ENCODE results near the gene KCNT1. TPM values are rescaled to one million over a fixed set of nuclear protein-coding genes. Genes with fewer than 3 reads are reported as not detected.

KCNT1 gene
- polyA plus RNA-seq, 2 of the 4 experiments (the other 2 are of a cell fraction) = not detected

- ChIA-PET CTCF (interaction anchor here (1.8 kb wide), 1 partner anchor 12 kb away, joined by 4 read pairs; no protein-coding TSS in a partner anchor), POLR2A (no interaction called here)
- FAIRE-seq (no peak), ATAC-seq (no peak), DNase-seq (ENCODE audit: low read depth in 1 of 2, low spot score in 1 of 2) (no peak)
- Histone ChIP-seq H3K4me3 (no peak overlapping the region), H3K4me2 (no peak overlapping the region), H3K27ac (no peak overlapping the region), H3K9me3 (no peaks in the 10 kb centered on the region), H3K4me1 (no peaks in the 10 kb centered on the region)
- no peak for TF ChIP-seq CHD4 (IDR thresholded peaks at IDR 0.05; ENCODE audit: borderline replicate concordance)
- no peak for TF ChIP-seq ZFP36 (IDR thresholded peaks at IDR 0.05; ENCODE audit: borderline replicate concordance, partially characterized antibody)
- no peak for TF ChIP-seq MAFK (IDR thresholded peaks at IDR 0.05; ENCODE audit: partially characterized antibody)
- 65% methylated on average over 11 of the region's 11 CpGs for WGBS (ENCODE audit: missing lambda C conversion rate)
These were observed 14.1 kb downstream of the KCNT1 start for GRCh38 chr9:135716045-135716444.

GRCh38 chr9:135717410-135717809, 15.4 kb downstream of the KCNT1 start:
- 22% methylated on average over 12 of the region's 13 CpGs for WGBS (ENCODE audit: missing lambda C conversion rate)
- no peaks in the 10 kb centered on the region for H3K4me1 ChIP-seq
- DNase-seq (ENCODE audit: low read depth in 1 of 2, low spot score in 1 of 2) = no peak
- CTCF ChIA-PET = interaction anchor here (1.8 kb wide), 1 partner anchor 14 kb away, joined by 4 read pairs; no protein-coding TSS in a partner anchor
- H3K9me3 ChIP-seq = no peaks in the 10 kb centered on the region
- no peak for TF ChIP-seq ZC3H11A (IDR thresholded peaks at IDR 0.05)
- no peak for TF ChIP-seq TFCP2L1 (CRISPR knock-in tag; IDR thresholded peaks at IDR 0.05)
- no peak for TF ChIP-seq KDM1A (IDR thresholded peaks at IDR 0.05; ENCODE audit: low read depth)
- TF ChIP-seq HES2 (IDR thresholded peaks at IDR 0.05) = no peak
- no peak for TF ChIP-seq NR3C1 (IDR thresholded peaks at IDR 0.05)
- TF ChIP-seq CBX8 (IDR thresholded peaks at IDR 0.05) = no peak
- TF ChIP-seq EP300 (IDR thresholded peaks at IDR 0.05) = no peak
- no peak for TF ChIP-seq RAD21 (conservative IDR thresholded peaks at IDR 0.05 in 1 of 2, IDR thresholded peaks at IDR 0.05 in 1 of 2)
- TF ChIP-seq BHLHE40 (IDR thresholded peaks at IDR 0.05; ENCODE audit: low read depth, low read length) = no peak
- TF ChIP-seq CBX2 (IDR thresholded peaks at IDR 0.05; ENCODE audit: borderline replicate concordance, low read depth) = no peak
- TF ChIP-seq GATA3 (IDR thresholded peaks at IDR 0.05; ENCODE audit: borderline replicate concordance) = no peak
- TF ChIP-seq, protein P1, sequence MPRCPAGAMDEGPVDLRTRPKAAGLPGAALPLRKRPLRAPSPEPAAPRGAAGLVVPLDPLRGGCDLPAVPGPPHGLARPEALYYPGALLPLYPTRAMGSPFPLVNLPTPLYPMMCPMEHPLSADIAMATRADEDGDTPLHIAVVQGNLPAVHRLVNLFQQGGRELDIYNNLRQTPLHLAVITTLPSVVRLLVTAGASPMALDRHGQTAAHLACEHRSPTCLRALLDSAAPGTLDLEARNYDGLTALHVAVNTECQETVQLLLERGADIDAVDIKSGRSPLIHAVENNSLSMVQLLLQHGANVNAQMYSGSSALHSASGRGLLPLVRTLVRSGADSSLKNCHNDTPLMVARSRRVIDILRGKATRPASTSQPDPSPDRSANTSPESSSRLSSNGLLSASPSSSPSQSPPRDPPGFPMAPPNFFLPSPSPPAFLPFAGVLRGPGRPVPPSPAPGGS (IDR thresholded peaks at IDR 0.05) = no peak
- TF ChIP-seq ZNF302 (CRISPR knock-in tag; IDR thresholded peaks at IDR 0.05) = no peak
- no peak for TF ChIP-seq ESRRA (IDR thresholded peaks at IDR 0.05; ENCODE audit: borderline replicate concordance, low read length)
- TF ChIP-seq FOXS1 (CRISPR knock-in tag; IDR thresholded peaks at IDR 0.05) = no peak
- no peak for TF ChIP-seq ZSCAN20 (CRISPR knock-in tag; IDR thresholded peaks at IDR 0.05)
- POLR2A ChIA-PET = no interaction called here
- no peak overlapping the region for H3K4me3 ChIP-seq
- no peak overlapping the region for H3K4me2 ChIP-seq
- FAIRE-seq = no peak
- no peak overlapping the region for H3K27ac ChIP-seq
- no peak for ATAC-seq

GRCh38 chr9:135718616-135719015, 16.6 kb downstream of the KCNT1 start:
- ATAC-seq (peak; percentile 46 to 72; a peak in 4 of 6 replicates), DNase-seq (ENCODE audit: low read depth in 1 of 2, low spot score in 1 of 2) (peak; percentile 35 to 45), FAIRE-seq (no peak)
- Histone ChIP-seq H3K9me3 (no peaks in the 10 kb centered on the region), H3K4me1 (no peaks in the 10 kb centered on the region), H3K27ac (0 out of 6 replicates have a peak overlapping the region, but pooled peaks of 1 of the 2 experiments have one; percentile 37), H3K4me2 (no peak overlapping the region), H3K4me3 (no peak overlapping the region)
- ChIA-PET POLR2A (no interaction called here), CTCF (interaction anchor here (1.1 to 1.5 kb wide), 2 partner anchors 12 to 18 kb away, joined by 3 read pairs; no protein-coding TSS in a partner anchor)
- TF ChIP-seq MYC (IDR thresholded peaks at IDR 0.05; ENCODE audit: borderline replicate concordance, low read length) (no peak), FOSL2 (IDR thresholded peaks at IDR 0.05) (no peak), FOSL2 (CRISPR knock-in tag; IDR thresholded peaks at IDR 0.05) (peak; percentile 38; the same call in 1 of the 2 replicates), E2F6 (IDR thresholded peaks at IDR 0.05; ENCODE audit: borderline replicate concordance, low read depth) (no peak)
- TF ChIP-seq, protein P2, sequence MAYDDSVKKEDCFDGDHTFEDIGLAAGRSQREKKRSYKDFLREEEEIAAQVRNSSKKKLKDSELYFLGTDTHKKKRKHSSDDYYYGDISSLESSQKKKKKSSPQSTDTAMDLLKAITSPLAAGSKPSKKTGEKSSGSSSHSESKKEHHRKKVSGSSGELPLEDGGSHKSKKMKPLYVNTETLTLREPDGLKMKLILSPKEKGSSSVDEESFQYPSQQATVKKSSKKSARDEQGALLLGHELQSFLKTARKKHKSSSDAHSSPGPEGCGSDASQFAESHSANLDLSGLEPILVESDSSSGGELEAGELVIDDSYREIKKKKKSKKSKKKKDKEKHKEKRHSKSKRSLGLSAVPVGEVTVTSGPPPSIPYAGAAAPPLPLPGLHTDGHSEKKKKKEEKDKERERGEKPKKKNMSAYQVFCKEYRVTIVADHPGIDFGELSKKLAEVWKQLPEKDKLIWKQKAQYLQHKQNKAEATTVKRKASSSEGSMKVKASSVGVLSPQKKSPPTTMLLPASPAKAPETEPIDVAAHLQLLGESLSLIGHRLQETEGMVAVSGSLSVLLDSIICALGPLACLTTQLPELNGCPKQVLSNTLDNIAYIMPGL (CRISPR knock-in tag; IDR thresholded peaks at IDR 0.05; ENCODE audit: borderline replicate concordance) = no peak
- WGBS (ENCODE audit: missing lambda C conversion rate) = 35% methylated on average over 2 of the region's 15 CpGs
